ENCODE measurements around the gene KDELR3. TPM values are rescaled to one million over a fixed set of nuclear protein-coding genes. Genes with fewer than 3 reads are reported as not detected.

KDELR3 gene
- polyA plus RNA-seq, 3 donors: not detected

DNA sequence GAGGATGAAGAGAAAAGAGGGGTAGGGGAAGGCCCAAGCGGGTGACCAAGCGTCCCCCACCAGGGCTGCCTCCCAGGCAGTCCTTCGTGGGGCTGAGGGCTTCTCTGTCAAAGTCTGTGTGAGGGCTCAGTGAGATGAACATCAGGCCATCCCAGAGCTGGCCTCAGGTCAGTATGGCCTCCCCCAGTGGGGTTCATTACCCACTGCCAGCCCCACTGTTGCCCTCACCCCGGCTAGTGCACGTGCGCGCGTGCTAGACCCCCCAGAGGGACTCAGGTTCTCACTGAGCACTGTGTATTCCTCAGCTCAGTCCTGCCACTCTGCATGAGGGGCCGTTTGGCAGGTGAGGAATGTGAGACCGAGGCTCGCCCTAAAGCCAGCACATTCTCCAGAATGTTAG is 3.3 kb downstream of the KDELR3 start:
- TF ChIP-seq, protein P1, sequence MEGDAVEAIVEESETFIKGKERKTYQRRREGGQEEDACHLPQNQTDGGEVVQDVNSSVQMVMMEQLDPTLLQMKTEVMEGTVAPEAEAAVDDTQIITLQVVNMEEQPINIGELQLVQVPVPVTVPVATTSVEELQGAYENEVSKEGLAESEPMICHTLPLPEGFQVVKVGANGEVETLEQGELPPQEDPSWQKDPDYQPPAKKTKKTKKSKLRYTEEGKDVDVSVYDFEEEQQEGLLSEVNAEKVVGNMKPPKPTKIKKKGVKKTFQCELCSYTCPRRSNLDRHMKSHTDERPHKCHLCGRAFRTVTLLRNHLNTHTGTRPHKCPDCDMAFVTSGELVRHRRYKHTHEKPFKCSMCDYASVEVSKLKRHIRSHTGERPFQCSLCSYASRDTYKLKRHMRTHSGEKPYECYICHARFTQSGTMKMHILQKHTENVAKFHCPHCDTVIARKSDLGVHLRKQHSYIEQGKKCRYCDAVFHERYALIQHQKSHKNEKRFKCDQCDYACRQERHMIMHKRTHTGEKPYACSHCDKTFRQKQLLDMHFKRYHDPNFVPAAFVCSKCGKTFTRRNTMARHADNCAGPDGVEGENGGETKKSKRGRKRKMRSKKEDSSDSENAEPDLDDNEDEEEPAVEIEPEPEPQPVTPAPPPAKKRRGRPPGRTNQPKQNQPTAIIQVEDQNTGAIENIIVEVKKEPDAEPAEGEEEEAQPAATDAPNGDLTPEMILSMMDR (IDR thresholded peaks at IDR 0.05): no peak
- Histone ChIP-seq H3K27me3 (ENCODE audit: control insufficient read depth in 2 of 2, insufficient read depth in 2 of 2, low read length in 2 of 2) (peaks cover 13 to 31% of the 10 kb centered on the region in 2 donors), H3K9me3 (replicated peaks in 1 of 2; ENCODE audit: control insufficient read depth in 1 of 2, insufficient read depth in 1 of 2, low read length in 2 of 2) (peaks cover 0 to 6% of the 10 kb centered on the region in 2 donors), H3K36me3 (replicated peaks in 1 of 2; ENCODE audit: control insufficient read depth in 1 of 2, insufficient read depth in 2 of 2, low read length in 2 of 2) (no peaks in the 10 kb centered on the region), H3K27ac (ENCODE audit: low read depth in 1 of 2, low read length in 2 of 2) (no peak overlapping the region), H3K4me3 (replicated peaks in 1 of 3; ENCODE audit: low read depth in 2 of 3, low read length in 3 of 3) (no peak overlapping the region), H2AFZ (ENCODE audit: insufficient read depth, low read depth, low read length, poor library complexity, severe bottlenecking) (no peak overlapping the region), H3K79me2 (ENCODE audit: insufficient read depth, low read length) (no peaks in the 10 kb centered on the region), H3K9ac (ENCODE audit: insufficient read depth, low read length, poor library complexity, severe bottlenecking) (no peak overlapping the region), H3K4me2 (replicated peaks; ENCODE audit: extremely low read depth, low read length, poor library complexity, severe bottlenecking) (no peak overlapping the region), H3K4me1 (ENCODE audit: control insufficient read depth in 1 of 2, insufficient read depth in 2 of 2, low read length in 2 of 2) (peaks cover 7 to 12% of the 10 kb centered on the region in 2 donors), H4K20me1 (ENCODE audit: insufficient read depth, low read length) (no peaks in the 10 kb centered on the region)
- intact Hi-C loops (cut with micrococcal nuclease): no loop called here
- H3K9me3 Mint-ChIP-seq: peaks cover 0 to 15% (median 5%) of the 10 kb centered on the region in 7 donors
- no peak overlapping the region for H3K4me3 Mint-ChIP-seq
- WGBS (ENCODE audit: insufficient coverage): 97% methylated on average over 6 of the region's 11 CpGs
- H3K27me3 Mint-ChIP-seq (ENCODE audit: low read depth in 3 of 3): peaks cover 32 to 54% (median 42%) of the 10 kb centered on the region in 3 donors
- no peak overlapping the region for H3K27ac Mint-ChIP-seq
- H3K36me3 Mint-ChIP-seq: peaks cover 0 to 6% of the 10 kb centered on the region in 2 donors
- DNase-seq: no peak
- peaks cover 9% of the 10 kb centered on the region for H3K4me1 Mint-ChIP-seq

DNA sequence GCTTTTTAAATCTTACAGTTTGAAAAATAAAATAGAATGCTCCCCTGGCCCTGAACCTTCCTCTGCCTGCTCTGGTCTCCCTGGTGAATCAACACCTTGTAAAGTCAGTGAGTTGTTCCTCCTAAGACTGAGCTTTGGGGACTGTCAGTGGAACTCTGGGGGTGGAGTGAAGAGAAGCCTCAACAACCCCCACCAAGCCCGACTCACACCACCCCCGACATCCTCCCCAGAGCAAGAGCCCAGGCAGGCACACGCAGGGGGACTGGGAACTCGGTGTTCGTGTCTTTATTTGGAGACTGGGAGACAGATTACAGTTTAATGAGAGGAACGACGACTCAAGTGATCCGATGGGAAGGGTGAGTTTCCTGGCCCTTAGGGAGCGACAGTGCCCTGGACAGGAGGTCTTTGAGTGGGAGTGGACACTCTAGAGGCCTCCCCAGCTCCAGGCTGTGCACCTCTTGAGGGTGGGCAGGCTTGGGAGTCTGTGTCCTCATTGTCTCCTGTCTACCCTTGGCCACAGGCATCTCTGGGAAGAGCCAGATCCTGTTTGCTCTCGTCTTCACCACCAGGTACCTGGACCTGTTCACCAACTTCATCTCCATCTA is 6.2 kb downstream of the KDELR3 start:
- Histone ChIP-seq H3K27ac (ENCODE audit: low read depth in 1 of 2, low read length in 2 of 2) (no peak overlapping the region), H3K4me3 (replicated peaks in 1 of 3; ENCODE audit: low read depth in 2 of 3, low read length in 3 of 3) (no peak overlapping the region), H3K79me2 (ENCODE audit: insufficient read depth, low read length) (no peaks in the 10 kb centered on the region), H3K9me3 (replicated peaks in 1 of 2; ENCODE audit: control insufficient read depth in 1 of 2, insufficient read depth in 1 of 2, low read length in 2 of 2) (no peaks in the 10 kb centered on the region), H3K36me3 (replicated peaks in 1 of 2; ENCODE audit: control insufficient read depth in 1 of 2, insufficient read depth in 2 of 2, low read length in 2 of 2) (no peaks in the 10 kb centered on the region), H3K27me3 (ENCODE audit: control insufficient read depth in 2 of 2, insufficient read depth in 2 of 2, low read length in 2 of 2) (peaks cover 0 to 5% of the 10 kb centered on the region in 2 donors), H4K20me1 (ENCODE audit: insufficient read depth, low read length) (no peaks in the 10 kb centered on the region), H3K4me1 (ENCODE audit: control insufficient read depth in 1 of 2, insufficient read depth in 2 of 2, low read length in 2 of 2) (no peaks in the 10 kb centered on the region), H3K9ac (ENCODE audit: insufficient read depth, low read length, poor library complexity, severe bottlenecking) (no peak overlapping the region), H3K4me2 (replicated peaks; ENCODE audit: extremely low read depth, low read length, poor library complexity, severe bottlenecking) (no peak overlapping the region), H2AFZ (ENCODE audit: insufficient read depth, low read depth, low read length, poor library complexity, severe bottlenecking) (no peak overlapping the region)
- Mint-ChIP-seq H3K27me3 (ENCODE audit: low read depth in 3 of 3) (peaks cover 9 to 28% (median 20%) of the 10 kb centered on the region in 3 donors), H3K4me1 (no peaks in the 10 kb centered on the region), H3K4me3 (no peak overlapping the region), H3K36me3 (no peaks in the 10 kb centered on the region), H3K9me3 (peaks cover 0 to 3% (median 0%) of the 10 kb centered on the region in 7 donors), H3K27ac (no peak overlapping the region)
- TF ChIP-seq, protein P1 (IDR thresholded peaks at IDR 0.05): no peak
- WGBS (ENCODE audit: insufficient coverage): 97% methylated on average over 7 of the region's 10 CpGs
- intact Hi-C loops (cut with micrococcal nuclease): no loop called here
- no peak for DNase-seq
